ENCODE results near the gene MAPKAP1. TPM values are rescaled to one million over a fixed set of nuclear protein-coding genes. Genes with fewer than 3 reads are reported as not detected.

MAPKAP1 gene
- polyA plus RNA-seq, 4 donors = 38.4 to 57.4 (median 43.6) TPM

DNA sequence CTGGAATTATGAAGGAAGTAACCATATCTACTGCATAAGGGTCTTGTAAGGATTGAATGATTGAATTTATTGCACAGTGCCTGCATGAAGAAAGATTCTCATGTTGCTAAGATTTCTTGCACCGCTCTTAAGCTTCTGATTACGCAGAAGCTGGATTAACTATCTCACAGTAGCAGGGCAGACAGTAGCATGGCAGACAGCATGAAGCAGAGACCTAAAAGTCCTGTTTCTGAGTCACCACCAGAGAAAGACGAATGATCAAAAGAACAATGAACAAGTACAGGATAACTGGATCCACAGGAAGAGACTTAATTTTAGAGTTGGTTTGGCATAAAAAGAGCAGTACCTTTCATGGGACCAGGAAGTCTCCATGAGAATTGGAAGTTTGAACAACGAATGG lies 142.4 kb downstream of the MAPKAP1 start:
- H3K27me3 ChIP-seq (ENCODE audit: control insufficient read depth in 3 of 3, insufficient read depth in 3 of 3, low read length in 3 of 3) = no peaks in the 10 kb centered on the region
- H3K27ac ChIP-seq (ENCODE audit: low read depth in 1 of 3, low read length in 2 of 3) = no peak overlapping the region
- DNase-seq = no peak
- no peaks in the 10 kb centered on the region for H3K9me3 ChIP-seq (ENCODE audit: control insufficient read depth in 2 of 2, insufficient read depth in 1 of 2, low read depth in 1 of 2, low read length in 1 of 2)
- 87 to 96% (median 90%) methylated on average over 4 of the region's 4 CpGs for WGBS, 3 donors
- no peaks in the 10 kb centered on the region for H3K36me3 ChIP-seq (ENCODE audit: control insufficient read depth in 3 of 3, insufficient read depth in 2 of 3, low read depth in 1 of 3, low read length in 3 of 3)
- no peak for FAIRE-seq
- peaks cover 0 to 2% (median 0%) of the 10 kb centered on the region in 3 donors for H3K4me1 ChIP-seq (ENCODE audit: control insufficient read depth in 3 of 3, insufficient read depth in 2 of 3, low read depth in 1 of 3, low read length in 2 of 3)
- H3K4me3 ChIP-seq (ENCODE audit: low read depth in 1 of 3, low read length in 3 of 3) = no peak overlapping the region

DNA sequence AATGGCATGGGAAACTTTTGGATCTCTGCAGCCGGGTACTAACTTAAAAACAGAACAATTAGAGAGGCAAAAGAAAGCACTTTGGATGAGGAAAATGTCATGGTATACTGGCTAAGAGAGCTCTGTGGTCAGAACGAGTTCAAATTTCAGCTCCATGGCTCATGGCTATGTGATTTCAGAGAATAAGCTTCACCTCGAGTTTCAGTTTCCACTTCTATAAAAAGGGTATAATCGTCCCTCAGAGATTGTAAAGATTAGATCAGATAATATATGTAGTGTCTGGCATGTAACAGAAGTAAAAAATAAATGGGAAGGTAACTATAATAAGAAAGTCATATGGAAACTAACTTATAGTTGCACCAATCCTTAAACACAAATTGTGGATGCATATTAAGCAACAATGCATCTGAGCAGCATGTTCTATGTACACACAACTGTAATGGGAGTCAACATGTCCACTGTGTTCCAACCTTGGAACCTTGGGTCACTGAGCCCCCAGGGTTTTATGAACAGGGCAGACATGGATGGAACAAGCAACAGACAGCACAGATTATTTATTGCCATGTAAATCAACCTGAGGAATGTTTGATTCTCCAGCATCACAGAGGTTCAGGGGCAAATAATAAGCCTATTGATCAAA lies 145.4 kb downstream of the MAPKAP1 start:
- Histone ChIP-seq H3K27me3 (ENCODE audit: control insufficient read depth in 3 of 3, insufficient read depth in 3 of 3, low read length in 3 of 3) (no peaks in the 10 kb centered on the region), H3K9me3 (ENCODE audit: control insufficient read depth in 2 of 2, insufficient read depth in 1 of 2, low read depth in 1 of 2, low read length in 1 of 2) (no peaks in the 10 kb centered on the region), H3K27ac (ENCODE audit: low read depth in 1 of 3, low read length in 2 of 3) (no peak overlapping the region), H3K4me3 (ENCODE audit: low read depth in 1 of 3, low read length in 3 of 3) (no peak overlapping the region), H3K36me3 (ENCODE audit: control insufficient read depth in 3 of 3, insufficient read depth in 2 of 3, low read depth in 1 of 3, low read length in 3 of 3) (peaks cover 0 to 7% (median 0%) of the 10 kb centered on the region in 3 donors), H3K4me1 (ENCODE audit: control insufficient read depth in 3 of 3, insufficient read depth in 2 of 3, low read depth in 1 of 3, low read length in 2 of 3) (peaks cover 0 to 2% (median 0%) of the 10 kb centered on the region in 3 donors)
- WGBS, 3 donors = 34 to 43% (median 38%) methylated on average over 4 of the region's 4 CpGs
- FAIRE-seq (no peak), DNase-seq (no peak)

DNA sequence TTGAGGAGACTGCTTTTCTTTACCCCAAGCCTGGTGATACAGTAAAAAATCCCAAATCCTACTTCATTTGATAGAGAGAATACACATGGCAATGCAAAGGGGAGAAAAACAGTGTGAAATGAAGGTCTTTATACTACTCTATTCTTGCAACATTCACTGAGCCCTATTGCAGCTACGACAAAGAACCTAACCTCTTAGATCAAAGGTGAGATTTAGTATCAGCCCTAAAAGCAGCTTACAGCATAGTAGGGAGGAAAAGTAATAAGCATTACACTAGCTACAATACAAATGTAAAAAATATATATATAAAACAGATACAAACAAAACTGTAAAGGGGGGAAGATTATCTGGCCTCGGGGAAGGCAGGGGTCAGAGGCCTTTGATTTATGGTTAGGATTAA lies 147.1 kb downstream of the MAPKAP1 start:
- Histone ChIP-seq H3K27me3 (ENCODE audit: control insufficient read depth in 3 of 3, insufficient read depth in 3 of 3, low read length in 3 of 3) (no peaks in the 10 kb centered on the region), H3K9me3 (ENCODE audit: control insufficient read depth in 2 of 2, insufficient read depth in 1 of 2, low read depth in 1 of 2, low read length in 1 of 2) (no peaks in the 10 kb centered on the region), H3K4me1 (ENCODE audit: control insufficient read depth in 3 of 3, insufficient read depth in 2 of 3, low read depth in 1 of 3, low read length in 2 of 3) (peaks cover 0 to 2% (median 0%) of the 10 kb centered on the region in 3 donors), H3K27ac (ENCODE audit: low read depth in 1 of 3, low read length in 2 of 3) (no peak overlapping the region), H3K4me3 (ENCODE audit: low read depth in 1 of 3, low read length in 3 of 3) (no peak overlapping the region), H3K36me3 (ENCODE audit: control insufficient read depth in 3 of 3, insufficient read depth in 2 of 3, low read depth in 1 of 3, low read length in 3 of 3) (peaks cover 0 to 7% (median 2%) of the 10 kb centered on the region in 3 donors)
- no peak for FAIRE-seq
- no peak for DNase-seq
- 44 to 57% (median 49%) methylated on average over 2 of the region's 2 CpGs for WGBS, 3 donors

GRCh38 chr9:125559194-125559593 lies 147.8 kb downstream of the MAPKAP1 start:
- Histone ChIP-seq H3K4me1 (ENCODE audit: control insufficient read depth in 3 of 3, insufficient read depth in 2 of 3, low read depth in 1 of 3, low read length in 2 of 3) (peaks cover 0 to 2% (median 0%) of the 10 kb centered on the region in 3 donors), H3K9me3 (ENCODE audit: control insufficient read depth in 2 of 2, insufficient read depth in 1 of 2, low read depth in 1 of 2, low read length in 1 of 2) (no peaks in the 10 kb centered on the region), H3K27ac (ENCODE audit: low read depth in 1 of 3, low read length in 2 of 3) (no peak overlapping the region), H3K4me3 (ENCODE audit: low read depth in 1 of 3, low read length in 3 of 3) (no peak overlapping the region), H3K27me3 (ENCODE audit: control insufficient read depth in 3 of 3, insufficient read depth in 3 of 3, low read length in 3 of 3) (no peaks in the 10 kb centered on the region), H3K36me3 (ENCODE audit: control insufficient read depth in 3 of 3, insufficient read depth in 2 of 3, low read depth in 1 of 3, low read length in 3 of 3) (peaks cover 0 to 7% (median 2%) of the 10 kb centered on the region in 3 donors)
- 94 to 95% (median 95%) methylated on average over 6 of the region's 6 CpGs for WGBS, 3 donors
- FAIRE-seq (no peak), DNase-seq (no peak)

GRCh38 chr9:125558453-125559092 lies 148.4 kb downstream of the MAPKAP1 start:
- Histone ChIP-seq H3K27ac (ENCODE audit: low read depth in 1 of 3, low read length in 2 of 3) (no peak overlapping the region), H3K4me3 (ENCODE audit: low read depth in 1 of 3, low read length in 3 of 3) (no peak overlapping the region), H3K36me3 (ENCODE audit: control insufficient read depth in 3 of 3, insufficient read depth in 2 of 3, low read depth in 1 of 3, low read length in 3 of 3) (peaks cover 0 to 7% (median 2%) of the 10 kb centered on the region in 3 donors), H3K27me3 (ENCODE audit: control insufficient read depth in 3 of 3, insufficient read depth in 3 of 3, low read length in 3 of 3) (no peaks in the 10 kb centered on the region), H3K4me1 (ENCODE audit: control insufficient read depth in 3 of 3, insufficient read depth in 2 of 3, low read depth in 1 of 3, low read length in 2 of 3) (peaks cover 0 to 2% (median 0%) of the 10 kb centered on the region in 3 donors), H3K9me3 (ENCODE audit: control insufficient read depth in 2 of 2, insufficient read depth in 1 of 2, low read depth in 1 of 2, low read length in 1 of 2) (no peaks in the 10 kb centered on the region)
- WGBS, 3 donors = 47 to 51% (median 49%) methylated on average over 2 of the region's 2 CpGs
- DNase-seq (peak; percentile 76 to 82), FAIRE-seq (no peak)

GRCh38 chr9:125556046-125556721 lies 150.8 kb downstream of the MAPKAP1 start:
- Histone ChIP-seq H3K27ac (ENCODE audit: low read depth in 1 of 3, low read length in 2 of 3) (no peak overlapping the region), H3K4me1 (ENCODE audit: control insufficient read depth in 3 of 3, insufficient read depth in 2 of 3, low read depth in 1 of 3, low read length in 2 of 3) (no peaks in the 10 kb centered on the region), H3K4me3 (ENCODE audit: low read depth in 1 of 3, low read length in 3 of 3) (no peak overlapping the region), H3K36me3 (ENCODE audit: control insufficient read depth in 3 of 3, insufficient read depth in 2 of 3, low read depth in 1 of 3, low read length in 3 of 3) (peaks cover 0 to 10% (median 2%) of the 10 kb centered on the region in 3 donors), H3K9me3 (ENCODE audit: control insufficient read depth in 2 of 2, insufficient read depth in 1 of 2, low read depth in 1 of 2, low read length in 1 of 2) (no peaks in the 10 kb centered on the region), H3K27me3 (ENCODE audit: control insufficient read depth in 3 of 3, insufficient read depth in 3 of 3, low read length in 3 of 3) (no peaks in the 10 kb centered on the region)
- DNase-seq (no peak), FAIRE-seq (no peak)
- WGBS, 3 donors = 81 to 91% (median 87%) methylated on average over 7 of the region's 7 CpGs

GRCh38 chr9:125554726-125555125 lies 152.3 kb downstream of the MAPKAP1 start:
- DNase-seq (no peak), FAIRE-seq (no peak)
- 85 to 92% (median 88%) methylated on average over 3 of the region's 3 CpGs for WGBS, 3 donors
- H3K4me1 ChIP-seq (ENCODE audit: control insufficient read depth in 3 of 3, insufficient read depth in 2 of 3, low read depth in 1 of 3, low read length in 2 of 3) = no peaks in the 10 kb centered on the region
- no peak overlapping the region for H3K27ac ChIP-seq (ENCODE audit: low read depth in 1 of 3, low read length in 2 of 3)
- no peaks in the 10 kb centered on the region for H3K9me3 ChIP-seq (ENCODE audit: control insufficient read depth in 2 of 2, insufficient read depth in 1 of 2, low read depth in 1 of 2, low read length in 1 of 2)
- peaks cover 0 to 10% (median 2%) of the 10 kb centered on the region in 3 donors for H3K36me3 ChIP-seq (ENCODE audit: control insufficient read depth in 3 of 3, insufficient read depth in 2 of 3, low read depth in 1 of 3, low read length in 3 of 3)
- H3K27me3 ChIP-seq (ENCODE audit: control insufficient read depth in 3 of 3, insufficient read depth in 3 of 3, low read length in 3 of 3) = no peaks in the 10 kb centered on the region
- H3K4me3 ChIP-seq (ENCODE audit: low read depth in 1 of 3, low read length in 3 of 3) = no peak overlapping the region

GRCh38 chr9:125551781-125552180 lies 155.2 kb downstream of the MAPKAP1 start:
- DNase-seq = no peak
- Histone ChIP-seq H3K4me3 (ENCODE audit: low read depth in 1 of 3, low read length in 3 of 3) (no peak overlapping the region), H3K36me3 (ENCODE audit: control insufficient read depth in 3 of 3, insufficient read depth in 2 of 3, low read depth in 1 of 3, low read length in 3 of 3) (peaks cover 0 to 13% (median 2%) of the 10 kb centered on the region in 3 donors), H3K27me3 (ENCODE audit: control insufficient read depth in 3 of 3, insufficient read depth in 3 of 3, low read length in 3 of 3) (no peaks in the 10 kb centered on the region), H3K27ac (ENCODE audit: low read depth in 1 of 3, low read length in 2 of 3) (no peak overlapping the region), H3K9me3 (ENCODE audit: control insufficient read depth in 2 of 2, insufficient read depth in 1 of 2, low read depth in 1 of 2, low read length in 1 of 2) (no peaks in the 10 kb centered on the region), H3K4me1 (ENCODE audit: control insufficient read depth in 3 of 3, insufficient read depth in 2 of 3, low read depth in 1 of 3, low read length in 2 of 3) (peaks cover 0 to 2% (median 0%) of the 10 kb centered on the region in 3 donors)
- FAIRE-seq = no peak
- WGBS, 3 donors = 83 to 95% (median 94%) methylated on average over 1 of the region's 1 CpG

Measured in small intestine (tissue), 7 donors.